ENCODE data around the gene TYW1B.
"Not testable (repeated sequence)": the region's sequence is repeated elsewhere in the genome, so short reads cannot be mapped to it uniquely, and the experiment has no call there.

DNA sequence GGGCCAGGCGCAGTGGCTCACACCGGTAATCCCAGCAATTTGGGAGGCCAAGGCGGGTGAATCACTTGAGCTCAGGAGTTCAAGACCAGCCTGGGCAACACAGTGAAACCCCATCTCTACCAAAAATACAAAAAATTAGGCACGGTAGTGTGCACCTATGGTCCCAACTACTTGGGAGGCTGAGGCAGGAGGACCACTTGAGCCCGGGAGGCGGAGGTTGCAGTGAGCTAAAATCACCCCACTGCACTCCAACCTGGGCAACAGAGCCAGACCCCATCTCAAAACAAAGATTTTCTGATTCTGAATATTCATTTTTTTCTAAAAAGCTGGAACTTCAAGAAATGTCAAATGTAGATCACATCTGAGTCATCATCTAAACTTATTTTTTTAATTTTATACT, 10.3 kb upstream of the TYW1B start:
- not testable (repeated sequence) for TF ChIP-seq CTCF, POLR2AphosphoS5 (IDR thresholded peaks at IDR 0.05)

Data from gastroesophageal sphincter (tissue), 3 donors.